HG03457 (cell line): ENCODE data around the gene PXMP4.

Experiments
- ATAC-seq: cut with Tn5 transposase; IDR thresholded peaks from one replicate; pipeline ENCODE4 v1.9.1; 2021; ENCODE audit warnings: moderate number of reproducible peaks; ENCODE audit not compliant: unreplicated experiment

The PXMP4 gene

GRCh38 chr20:33658510-33658909 is 61.6 kb downstream of the PXMP4 start:
- ATAC-seq = no peak

- no peak for ATAC-seq
Measured at GRCh38 chr20:33657704-33658095, 62.4 kb downstream of the PXMP4 start.

DNA sequence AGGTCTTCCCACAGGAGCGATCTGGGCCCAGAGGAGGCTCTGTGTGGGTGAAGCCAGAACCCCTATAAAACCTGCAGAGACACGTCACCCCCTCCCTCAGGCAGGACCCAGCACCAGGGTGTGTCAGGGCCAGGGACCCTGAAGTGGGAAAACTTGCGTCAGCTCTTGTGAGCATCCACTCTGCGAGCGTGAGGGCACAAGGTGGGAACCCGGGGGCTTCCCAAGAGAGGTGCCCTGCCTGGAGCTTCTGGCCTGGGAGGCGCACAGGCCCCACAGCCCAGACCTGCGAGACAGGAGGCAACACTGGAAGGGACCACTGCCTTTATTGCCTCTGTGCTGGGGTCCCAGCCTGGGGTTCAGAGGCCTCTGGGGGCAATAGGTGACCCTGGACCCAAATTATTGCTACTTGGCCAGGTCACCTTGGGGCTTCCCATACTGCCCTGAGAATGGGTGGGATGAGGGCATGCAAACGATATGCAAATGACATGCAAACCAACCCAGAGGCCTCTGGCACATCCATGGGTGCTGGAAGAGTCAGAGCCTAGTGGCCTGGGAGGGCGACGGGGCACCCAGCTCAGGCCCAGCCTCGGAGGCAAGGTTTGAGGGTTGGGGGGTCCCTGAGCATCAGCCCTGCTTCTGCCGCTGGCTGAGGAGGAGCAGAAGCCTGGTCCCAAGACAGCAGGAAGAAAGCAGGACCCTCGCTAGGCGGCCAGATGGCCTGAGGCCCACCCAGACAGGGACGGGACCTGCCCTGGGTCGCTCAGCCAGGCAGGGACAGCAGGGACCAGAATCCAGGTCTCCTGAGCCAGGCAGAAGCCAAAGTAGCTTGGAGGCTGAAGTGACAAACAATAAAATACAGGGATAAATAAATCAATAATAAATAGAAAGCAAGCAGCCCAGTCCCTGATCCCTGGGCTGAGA is 63.1 kb downstream of the PXMP4 start:
- no peak for ATAC-seq

DNA sequence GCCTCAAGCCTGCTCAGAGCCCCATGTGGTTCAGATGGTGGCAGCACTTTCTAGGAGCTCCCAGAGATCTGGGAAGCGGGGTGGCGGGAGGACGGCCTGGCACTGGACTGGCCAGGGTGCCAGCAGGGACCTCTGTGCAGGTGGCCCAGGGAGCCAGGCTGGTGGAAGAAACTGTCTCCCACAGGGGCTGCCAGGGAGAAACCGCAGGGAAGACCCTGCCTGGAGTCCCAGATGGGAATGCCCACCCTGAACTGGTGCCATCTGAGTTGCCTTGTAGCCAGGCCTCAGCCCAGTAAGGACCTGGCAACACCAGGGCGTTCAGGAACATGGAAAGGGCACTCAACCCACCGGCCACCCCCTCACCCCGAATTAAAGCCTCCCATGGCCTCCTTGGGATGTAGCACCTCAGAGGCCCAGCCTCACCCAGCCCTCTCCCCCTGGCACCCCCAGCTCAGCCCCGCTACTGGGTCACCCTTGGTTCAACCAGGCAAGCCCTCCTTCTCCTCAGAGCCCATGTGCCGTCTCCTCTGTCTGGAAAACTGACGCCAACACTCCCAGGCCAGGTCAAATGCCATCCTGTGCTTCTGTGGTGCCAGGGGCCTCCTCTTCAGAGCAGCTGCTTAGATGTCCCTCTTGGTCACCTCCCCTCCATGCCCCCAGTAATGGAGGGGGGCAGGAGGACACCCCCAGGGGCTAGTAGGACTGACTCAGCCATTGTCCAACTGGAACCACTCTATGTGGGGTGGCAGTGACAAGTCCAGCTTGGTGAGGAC is 63.9 kb downstream of the PXMP4 start:
- no peak for ATAC-seq

DNA sequence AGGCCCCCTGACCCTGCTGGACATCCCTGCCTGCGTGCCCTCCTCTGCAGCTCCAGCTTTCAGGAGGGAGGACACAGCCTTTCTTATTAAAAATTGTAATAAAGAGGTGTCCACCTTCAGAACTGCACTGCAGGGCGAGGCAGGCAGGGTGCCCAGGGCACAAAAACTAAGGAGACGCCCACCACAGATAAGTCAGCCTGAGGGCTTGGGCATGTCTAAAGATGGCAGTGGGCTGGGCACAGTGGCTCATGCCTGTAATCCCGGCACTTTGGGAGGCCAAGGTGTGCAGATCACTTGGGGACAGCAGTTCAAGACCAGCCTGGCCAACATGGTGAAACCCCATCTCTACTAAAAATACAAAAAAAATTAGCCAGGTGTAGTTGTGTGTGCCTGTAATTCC is 64.9 kb downstream of the PXMP4 start:
- no peak for ATAC-seq

GRCh38 chr20:33654680-33655161 is 65.4 kb downstream of the PXMP4 start:
- ATAC-seq = no peak

DNA sequence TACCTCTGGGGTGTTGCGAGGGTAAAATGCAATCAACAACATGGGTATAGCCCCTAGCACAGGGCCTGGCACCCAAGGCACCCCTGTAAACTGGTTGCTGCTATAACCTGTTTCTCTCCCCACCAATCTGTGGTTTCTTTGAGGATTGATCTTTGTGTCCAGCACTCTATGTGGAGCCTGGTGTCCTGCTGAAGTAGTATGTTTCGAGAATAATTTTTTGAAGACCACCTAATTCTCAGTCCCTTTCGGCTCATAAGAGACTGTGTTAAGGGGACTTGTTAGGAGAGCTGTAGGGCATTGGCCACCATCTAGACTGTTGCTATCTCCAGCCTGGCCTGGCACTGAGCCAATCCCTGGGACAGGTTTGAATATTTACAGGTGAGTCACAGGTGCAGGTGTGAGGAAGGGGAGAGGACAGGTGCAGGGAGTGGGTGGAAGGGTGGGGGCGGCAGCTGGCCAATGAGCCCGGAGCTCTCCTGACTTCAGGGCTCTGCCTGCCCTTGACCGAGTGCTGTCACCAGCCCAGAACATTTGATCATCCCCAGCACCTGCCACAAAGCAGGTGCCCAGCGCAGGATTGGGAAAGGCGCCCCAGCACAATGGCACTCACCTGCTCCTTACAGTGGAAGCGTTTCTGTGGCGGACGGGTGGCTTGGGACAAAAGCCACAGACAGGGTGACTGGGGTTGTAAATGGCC is 66.1 kb downstream of the PXMP4 start:
- ATAC-seq = no peak

DNA sequence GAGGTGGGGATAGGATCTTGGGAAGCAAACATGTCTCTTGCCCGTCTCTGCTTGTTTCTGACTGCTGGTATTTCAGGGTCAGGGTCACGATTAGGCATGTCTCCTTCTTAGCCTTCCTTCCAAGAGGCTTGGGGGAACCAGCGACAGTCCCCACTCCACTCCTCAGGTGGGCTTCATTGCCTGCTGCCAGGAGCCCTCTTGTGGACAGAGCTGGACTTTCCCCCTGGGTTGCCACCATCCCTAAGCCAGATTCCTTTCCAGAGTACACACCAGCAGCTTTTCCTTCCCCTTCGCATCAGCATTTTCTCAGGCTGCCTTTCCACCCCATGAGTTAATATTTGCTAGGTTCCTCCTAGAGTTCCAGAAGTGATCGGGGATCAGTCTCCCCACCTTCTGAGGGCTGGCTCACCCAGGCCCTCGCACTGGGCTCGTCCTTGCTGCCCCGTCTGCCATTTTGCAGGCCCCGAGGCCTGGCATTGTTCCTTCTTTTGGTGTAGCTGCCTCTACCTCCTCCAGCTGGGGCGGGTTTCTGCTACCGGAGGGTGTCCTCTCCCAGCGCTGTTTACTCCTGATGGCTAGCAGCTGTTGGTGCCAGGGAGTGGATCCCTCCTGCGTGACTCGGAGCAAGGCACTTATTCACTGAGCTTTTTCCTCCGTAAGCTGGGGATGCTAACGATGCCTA is 66.8 kb downstream of the PXMP4 start:
- ATAC-seq = no peak
